CD4-positive, CD25-positive, alpha-beta regulatory T cell (primary cell): ENCODE data around the gene WDFY4. TPM values are rescaled to one million over a fixed set of nuclear protein-coding genes. Genes with fewer than 3 reads are reported as not detected.
A peak's percentile ranks its signal among the peaks of the same experiment; 100 is the strongest.

Experiments
- ATAC-seq, 2 donors: fragments of 150-1000 bp; cut with Tn5 transposase; one replicate each; pipeline ENCODE4 v1.10.0; 2021; ENCODE audit warnings: low read depth in 2 of 2, moderate number of reproducible peaks in 2 of 2, moderate library complexity in 1 of 2
- DNase-seq, 3 donors: peaks; one replicate each; pipeline versions ENCODE4 v3.0.0 to v3.0.0-alpha.2; 2012 to 2022; ENCODE audit warnings: mixed read lengths in 1 of 3
- H3K27ac ChIP-seq: one replicate; pipeline ENCODE4 v1.7.0; 2013; ENCODE audit warnings: mild to moderate bottlenecking, low read length; ENCODE audit not compliant: insufficient read depth, poor library complexity, severe bottlenecking
- H3K27me3 ChIP-seq: one replicate; pipeline ENCODE4 v1.7.0; 2013; ENCODE audit warnings: low read length; ENCODE audit not compliant: control insufficient read depth, insufficient read depth
- H3K36me3 ChIP-seq: one replicate; pipeline ENCODE4 v1.7.0; 2013; ENCODE audit warnings: mild to moderate bottlenecking, low read length, moderate library complexity; ENCODE audit not compliant: control insufficient read depth, insufficient read depth
- H3K4me1 ChIP-seq: 2 replicates; pipeline ENCODE4 v1.7.0; 2013; ENCODE audit warnings: mild to moderate bottlenecking, low read length; ENCODE audit not compliant: insufficient read depth, control insufficient read depth, poor library complexity, severe bottlenecking
- H3K4me3 ChIP-seq: one replicate; pipeline ENCODE4 v1.7.0; 2013; ENCODE audit warnings: low read depth, mild to moderate bottlenecking, low read length, moderate library complexity
- H3K9me3 ChIP-seq, 2 experiments: 1 replicate in 1 of 2; 2 replicates in 1 of 2; pipeline ENCODE4 v1.7.0; 2013; ENCODE audit warnings: low read length in 2 of 2, mild to moderate bottlenecking in 1 of 2, moderate library complexity in 1 of 2; ENCODE audit not compliant: control insufficient read depth in 2 of 2
- H3K27ac Mint-ChIP-seq, 3 donors: one replicate each; pipeline ENCODE4 v1.8.0; 2020 to 2022; ENCODE audit warnings: mild to moderate bottlenecking in 3 of 3, mixed read lengths in 3 of 3, moderate library complexity in 2 of 3
- H3K27me3 Mint-ChIP-seq: one replicate; pipeline ENCODE4 v1.8.0; 2022; ENCODE audit warnings: mild to moderate bottlenecking, mixed read lengths
- H3K36me3 Mint-ChIP-seq: one replicate; pipeline ENCODE4 v1.8.0; 2020; ENCODE audit warnings: mixed read lengths
- H3K4me1 Mint-ChIP-seq, 4 donors: one replicate each; pipeline ENCODE4 v1.8.0; 2020 to 2022; ENCODE audit warnings: mixed read lengths in 4 of 4, mild to moderate bottlenecking in 1 of 4
- H3K4me3 Mint-ChIP-seq, 4 donors: one replicate each; pipeline ENCODE4 v1.8.0; 2020 to 2022; ENCODE audit warnings: mild to moderate bottlenecking in 4 of 4, mixed read lengths in 4 of 4, moderate library complexity in 3 of 4
- H3K9me3 Mint-ChIP-seq, 7 donors: one replicate each; pipeline ENCODE4 v1.8.0; 2020 to 2022; ENCODE audit warnings: mixed read lengths in 7 of 7, mild to moderate bottlenecking in 3 of 7, moderate library complexity in 2 of 7
- polyA plus RNA-seq, 4 donors: library from polyadenylated mRNA; unstranded; fragments of 300-500 nt; fragmentation: Illumina TruSeq; gene quantifications; one replicate each; pipeline ENCODE4 v1.2.3, GENCODE V29; 2021
- total RNA-seq: library from RNA; stranded (reverse); gene quantifications from one replicate; pipeline ENCODE4 v1.2.3, GENCODE V29; 2022

The WDFY4 gene
- total and polyA plus RNA-seq, 5 donors from 2014 or later: 0.15 to 0.57 (median 0.34) TPM

- Histone ChIP-seq H3K27ac (no peak overlapping the region), H3K9me3 (no peaks in the 10 kb centered on the region), H3K4me1 (no peaks in the 10 kb centered on the region), H3K27me3 (no peaks in the 10 kb centered on the region), H3K36me3 (no peaks in the 10 kb centered on the region), H3K4me3 (no peak overlapping the region)
- Mint-ChIP-seq H3K9me3 (no peaks in the 10 kb centered on the region), H3K27ac (peak overlapping the region in 1 of 3 donors; percentile 78), H3K36me3 (no peaks in the 10 kb centered on the region), H3K4me1 (no peaks in the 10 kb centered on the region), H3K4me3 (no peak overlapping the region), H3K27me3 (peaks cover 4% of the 10 kb centered on the region)
- ATAC-seq (no peak), DNase-seq (no peak)
Measured at GRCh38 chr10:48926764-48927540, 242.3 kb downstream of the WDFY4 start.

- peaks cover 4% of the 10 kb centered on the region for H3K27me3 Mint-ChIP-seq
- Histone ChIP-seq H3K4me3 (no peak overlapping the region), H3K9me3 (no peaks in the 10 kb centered on the region), H3K4me1 (no peaks in the 10 kb centered on the region), H3K36me3 (no peaks in the 10 kb centered on the region), H3K27me3 (no peaks in the 10 kb centered on the region), H3K27ac (no peak overlapping the region)
- H3K9me3 Mint-ChIP-seq: no peaks in the 10 kb centered on the region
- H3K27ac Mint-ChIP-seq: no peak overlapping the region
- no peaks in the 10 kb centered on the region for H3K4me1 Mint-ChIP-seq
- H3K4me3 Mint-ChIP-seq: no peak overlapping the region
- no peaks in the 10 kb centered on the region for H3K36me3 Mint-ChIP-seq
- DNase-seq: no peak
- no peak for ATAC-seq
Measured at GRCh38 chr10:48929413-48929990, 244.8 kb downstream of the WDFY4 start.

- H3K4me1 ChIP-seq: no peaks in the 10 kb centered on the region
- ATAC-seq (no peak), DNase-seq (no peak)
- Mint-ChIP-seq H3K9me3 (no peaks in the 10 kb centered on the region), H3K4me1 (no peaks in the 10 kb centered on the region), H3K27me3 (peaks cover 4% of the 10 kb centered on the region), H3K4me3 (no peak overlapping the region), H3K36me3 (no peaks in the 10 kb centered on the region), H3K27ac (no peak overlapping the region)
- no peaks in the 10 kb centered on the region for H3K9me3 ChIP-seq
- no peak overlapping the region for H3K4me3 ChIP-seq
- H3K27me3 ChIP-seq: no peaks in the 10 kb centered on the region
- H3K27ac ChIP-seq: no peak overlapping the region
- no peaks in the 10 kb centered on the region for H3K36me3 ChIP-seq
Measured at GRCh38 chr10:48931188-48931587, 246.5 kb downstream of the WDFY4 start.

- H3K27me3 Mint-ChIP-seq: peaks cover 4% of the 10 kb centered on the region
Measured at GRCh38 chr10:48932831-48933664, 248.4 kb downstream of the WDFY4 start.

GRCh38 chr10:48934672-48935501, 250.2 kb downstream of the WDFY4 start:
- H3K4me1 Mint-ChIP-seq: no peaks in the 10 kb centered on the region
- H3K27me3 ChIP-seq: no peaks in the 10 kb centered on the region

More at GRCh38 chr10:48932831-48933664, 248.4 kb downstream of the WDFY4 start:
- Histone ChIP-seq H3K9me3 (no peaks in the 10 kb centered on the region), H3K27ac (no peak overlapping the region), H3K36me3 (no peaks in the 10 kb centered on the region), H3K4me1 (no peaks in the 10 kb centered on the region), H3K27me3 (no peaks in the 10 kb centered on the region), H3K4me3 (no peak overlapping the region)
- H3K4me1 Mint-ChIP-seq: no peaks in the 10 kb centered on the region
- H3K27ac Mint-ChIP-seq: no peak overlapping the region
- H3K36me3 Mint-ChIP-seq: no peaks in the 10 kb centered on the region
- no peak overlapping the region for H3K4me3 Mint-ChIP-seq
- no peak for DNase-seq
- H3K9me3 Mint-ChIP-seq: no peaks in the 10 kb centered on the region
- ATAC-seq: no peak

GRCh38 chr10:48935577-48935976, 250.9 kb downstream of the WDFY4 start:
- H3K4me3 Mint-ChIP-seq: no peak overlapping the region
- H3K36me3 Mint-ChIP-seq: no peaks in the 10 kb centered on the region
- H3K9me3 ChIP-seq: no peaks in the 10 kb centered on the region
- no peak for ATAC-seq
- H3K4me1 Mint-ChIP-seq: no peaks in the 10 kb centered on the region
- no peak overlapping the region for H3K4me3 ChIP-seq
- no peaks in the 10 kb centered on the region for H3K36me3 ChIP-seq
- no peaks in the 10 kb centered on the region for H3K27me3 Mint-ChIP-seq
- no peak overlapping the region for H3K27ac Mint-ChIP-seq
- H3K27me3 ChIP-seq: no peaks in the 10 kb centered on the region
- DNase-seq: no peak
- H3K27ac ChIP-seq: no peak overlapping the region
- H3K4me1 ChIP-seq: no peaks in the 10 kb centered on the region
- H3K9me3 Mint-ChIP-seq: no peaks in the 10 kb centered on the region

More at GRCh38 chr10:48934672-48935501, 250.2 kb downstream of the WDFY4 start:
- no peak overlapping the region for H3K27ac ChIP-seq
- no peak for DNase-seq
- Mint-ChIP-seq H3K27ac (peak overlapping the region in 1 of 3 donors; percentile 47), H3K36me3 (no peaks in the 10 kb centered on the region), H3K27me3 (no peaks in the 10 kb centered on the region), H3K9me3 (no peaks in the 10 kb centered on the region), H3K4me3 (no peak overlapping the region)
- H3K9me3 ChIP-seq: no peaks in the 10 kb centered on the region
- ATAC-seq: no peak
- H3K4me3 ChIP-seq: no peak overlapping the region
- no peaks in the 10 kb centered on the region for H3K4me1 ChIP-seq
- no peaks in the 10 kb centered on the region for H3K36me3 ChIP-seq

GRCh38 chr10:48937796-48938195, 253.1 kb downstream of the WDFY4 start:
- H3K27me3 ChIP-seq: no peaks in the 10 kb centered on the region
- H3K27ac ChIP-seq: no peak overlapping the region
- no peaks in the 10 kb centered on the region for H3K36me3 ChIP-seq
- Mint-ChIP-seq H3K4me3 (no peak overlapping the region), H3K36me3 (no peaks in the 10 kb centered on the region), H3K27ac (no peak overlapping the region), H3K27me3 (no peaks in the 10 kb centered on the region), H3K4me1 (no peaks in the 10 kb centered on the region), H3K9me3 (no peaks in the 10 kb centered on the region)
- no peak overlapping the region for H3K4me3 ChIP-seq
- ATAC-seq: no peak
- no peaks in the 10 kb centered on the region for H3K9me3 ChIP-seq
- DNase-seq: no peak
- H3K4me1 ChIP-seq: no peaks in the 10 kb centered on the region
